ENCODE data around the gene CITED4. TPM values are rescaled to one million over a fixed set of nuclear protein-coding genes. Genes with fewer than 3 reads are reported as not detected.
"Not testable (repeated sequence)": the region's sequence is repeated elsewhere in the genome, so short reads cannot be mapped to it uniquely, and the experiment has no call there.

CITED4 gene
- total RNA-seq, 2 experiments from 2014 or later = 13.1 to 15.0 TPM

- no peak for ATAC-seq (ENCODE audit: low read depth)
- POLR2A ChIA-PET = no interaction called here
Measured at GRCh38 chr1:40895601-40896000, 33.4 kb upstream of the CITED4 start.

DNA sequence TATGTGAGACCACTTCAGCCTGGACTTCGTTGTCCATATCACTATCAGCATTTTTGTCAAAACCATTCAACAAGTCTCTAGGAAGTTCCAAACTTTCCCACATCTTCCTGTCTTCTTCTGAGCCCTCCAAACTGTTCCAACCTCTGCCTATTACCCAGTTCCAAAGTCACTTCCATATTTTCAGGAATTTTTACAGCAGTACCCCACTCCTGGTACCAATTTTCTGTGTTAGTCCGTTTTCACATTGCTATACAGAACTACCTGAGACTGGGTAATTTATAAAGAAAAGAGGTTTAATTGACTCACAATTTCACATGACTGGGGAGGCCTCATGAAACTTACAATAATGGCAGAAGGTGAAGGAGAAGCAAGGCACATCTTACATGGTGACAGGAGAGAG lies 32.7 kb upstream of the CITED4 start:
- ATAC-seq (ENCODE audit: low read depth); DNase-seq; H3K27ac Mint-ChIP-seq; H3K4me1 Mint-ChIP-seq; H3K4me3 Mint-ChIP-seq; POLR2A ChIA-PET; H3K27me3 Mint-ChIP-seq; H3K36me3 Mint-ChIP-seq: not testable (repeated sequence)
- H3K9me3 Mint-ChIP-seq = peaks cover 12% of the 10 kb centered on the region

More at GRCh38 chr1:40895601-40896000, 33.4 kb upstream of the CITED4 start:
- no peak for DNase-seq
- Mint-ChIP-seq H3K36me3 (peaks cover 6% of the 10 kb centered on the region), H3K27ac (no peak overlapping the region), H3K4me3 (no peak overlapping the region), H3K4me1 (peaks cover 2% of the 10 kb centered on the region), H3K27me3 (peaks cover 5% of the 10 kb centered on the region), H3K9me3 (peaks cover 12% of the 10 kb centered on the region)

DNA sequence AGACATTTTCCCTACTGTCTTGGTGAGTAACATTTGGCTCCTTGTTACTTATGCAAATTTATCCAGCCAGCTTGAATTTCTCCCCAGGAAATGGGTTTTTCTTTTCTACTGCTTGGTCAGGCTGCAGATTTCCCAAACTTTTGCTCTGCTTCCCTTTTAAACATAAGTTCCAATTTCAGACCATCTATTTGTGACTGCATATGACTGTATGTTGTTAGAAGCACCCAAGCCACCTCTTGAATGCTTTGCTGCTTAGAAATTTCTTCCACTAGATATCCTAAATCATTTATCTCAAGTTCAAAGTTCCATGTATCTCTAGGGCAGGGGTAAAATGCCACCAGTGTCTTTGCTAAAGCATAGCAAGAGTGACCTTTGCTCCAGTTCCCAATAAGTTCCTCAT lies 32.3 kb upstream of the CITED4 start:
- H3K4me1 Mint-ChIP-seq = peaks cover 2% of the 10 kb centered on the region
- H3K4me3 Mint-ChIP-seq = no peak overlapping the region
- DNase-seq (no peak), ATAC-seq (ENCODE audit: low read depth) (no peak)
- peaks cover 11% of the 10 kb centered on the region for H3K27me3 Mint-ChIP-seq
- peaks cover 12% of the 10 kb centered on the region for H3K9me3 Mint-ChIP-seq
- H3K36me3 Mint-ChIP-seq = peaks cover 6% of the 10 kb centered on the region
- H3K27ac Mint-ChIP-seq = no peak overlapping the region
- POLR2A ChIA-PET = no interaction called here

DNA sequence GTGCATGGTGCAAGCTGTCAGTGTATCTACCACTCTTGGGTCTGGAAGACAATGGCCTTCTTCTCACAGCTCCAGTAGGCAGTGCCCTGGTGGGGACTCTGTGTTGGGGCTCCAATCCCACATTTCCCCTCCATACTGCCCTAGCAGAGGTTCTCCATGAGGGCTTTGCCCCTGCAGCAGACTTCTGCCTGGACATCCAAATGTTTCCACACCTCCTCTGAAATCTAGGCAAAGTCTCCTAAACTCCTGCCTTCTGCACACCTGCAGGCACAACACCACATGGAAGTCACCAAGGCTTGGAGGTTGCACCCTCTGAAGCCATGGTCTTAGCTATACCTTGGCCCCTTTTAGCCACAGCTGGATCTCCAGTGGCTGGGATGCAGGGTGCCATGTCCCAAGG lies 31.8 kb upstream of the CITED4 start:
- ATAC-seq (ENCODE audit: low read depth) (no peak), DNase-seq (no peak)
- Mint-ChIP-seq H3K4me3 (no peak overlapping the region), H3K9me3 (peaks cover 12% of the 10 kb centered on the region), H3K4me1 (peaks cover 2% of the 10 kb centered on the region), H3K27me3 (peaks cover 15% of the 10 kb centered on the region), H3K36me3 (peaks cover 6% of the 10 kb centered on the region), H3K27ac (no peak overlapping the region)
- POLR2A ChIA-PET = no interaction called here

GRCh38 chr1:40892354-40892753 lies 30.2 kb upstream of the CITED4 start:
- Mint-ChIP-seq H3K27me3 (peaks cover 29% of the 10 kb centered on the region), H3K4me3 (no peak overlapping the region), H3K9me3 (peaks cover 9% of the 10 kb centered on the region), H3K4me1 (no peaks in the 10 kb centered on the region), H3K36me3 (peaks cover 4% of the 10 kb centered on the region), H3K27ac (no peak overlapping the region)
- DNase-seq (no peak), ATAC-seq (ENCODE audit: low read depth) (no peak)
- POLR2A ChIA-PET = no interaction called here

- Mint-ChIP-seq H3K4me1 (peaks cover 5% of the 10 kb centered on the region), H3K27me3 (peaks cover 44% of the 10 kb centered on the region), H3K27ac (no peak overlapping the region), H3K9me3 (peaks cover 9% of the 10 kb centered on the region), H3K36me3 (peaks cover 4% of the 10 kb centered on the region), H3K4me3 (no peak overlapping the region)
- POLR2A ChIA-PET = no interaction called here
- DNase-seq (no peak), ATAC-seq (ENCODE audit: low read depth) (no peak)
Measured at GRCh38 chr1:40890771-40891170, 28.6 kb upstream of the CITED4 start.

- Mint-ChIP-seq H3K36me3 (no peaks in the 10 kb centered on the region), H3K9me3 (no peaks in the 10 kb centered on the region), H3K4me1 (peaks cover 9% of the 10 kb centered on the region), H3K27ac (no peak overlapping the region), H3K27me3 (peaks cover 67% of the 10 kb centered on the region), H3K4me3 (no peak overlapping the region)
- ATAC-seq (ENCODE audit: low read depth) = no peak
- POLR2A ChIA-PET = no interaction called here
- no peak for DNase-seq
Measured at GRCh38 chr1:40887652-40888051, 25.5 kb upstream of the CITED4 start.

GRCh38 chr1:40887012-40887378 lies 24.8 kb upstream of the CITED4 start:
- Mint-ChIP-seq H3K27me3 (peaks cover 69% of the 10 kb centered on the region), H3K27ac (no peak overlapping the region), H3K4me3 (no peak overlapping the region), H3K4me1 (peaks cover 9% of the 10 kb centered on the region), H3K9me3 (no peaks in the 10 kb centered on the region), H3K36me3 (no peaks in the 10 kb centered on the region)
- ATAC-seq (ENCODE audit: low read depth) (no peak), DNase-seq (no peak)
- POLR2A ChIA-PET = interaction anchor here (1.0 kb wide), 1 partner anchor 13 kb away, joined by 3 read pairs; no protein-coding TSS in a partner anchor

- POLR2A ChIA-PET = interaction anchor here (1.0 kb wide), 1 partner anchor 12 kb away, joined by 3 read pairs; no protein-coding TSS in a partner anchor
- no peak for ATAC-seq (ENCODE audit: low read depth)
- no peak overlapping the region for H3K4me3 Mint-ChIP-seq
- no peaks in the 10 kb centered on the region for H3K9me3 Mint-ChIP-seq
- peaks cover 71% of the 10 kb centered on the region for H3K27me3 Mint-ChIP-seq
- H3K27ac Mint-ChIP-seq = no peak overlapping the region
- H3K36me3 Mint-ChIP-seq = no peaks in the 10 kb centered on the region
- H3K4me1 Mint-ChIP-seq = peaks cover 9% of the 10 kb centered on the region
- DNase-seq = no peak
Measured at GRCh38 chr1:40886318-40887011, 24.3 kb upstream of the CITED4 start.

DNA sequence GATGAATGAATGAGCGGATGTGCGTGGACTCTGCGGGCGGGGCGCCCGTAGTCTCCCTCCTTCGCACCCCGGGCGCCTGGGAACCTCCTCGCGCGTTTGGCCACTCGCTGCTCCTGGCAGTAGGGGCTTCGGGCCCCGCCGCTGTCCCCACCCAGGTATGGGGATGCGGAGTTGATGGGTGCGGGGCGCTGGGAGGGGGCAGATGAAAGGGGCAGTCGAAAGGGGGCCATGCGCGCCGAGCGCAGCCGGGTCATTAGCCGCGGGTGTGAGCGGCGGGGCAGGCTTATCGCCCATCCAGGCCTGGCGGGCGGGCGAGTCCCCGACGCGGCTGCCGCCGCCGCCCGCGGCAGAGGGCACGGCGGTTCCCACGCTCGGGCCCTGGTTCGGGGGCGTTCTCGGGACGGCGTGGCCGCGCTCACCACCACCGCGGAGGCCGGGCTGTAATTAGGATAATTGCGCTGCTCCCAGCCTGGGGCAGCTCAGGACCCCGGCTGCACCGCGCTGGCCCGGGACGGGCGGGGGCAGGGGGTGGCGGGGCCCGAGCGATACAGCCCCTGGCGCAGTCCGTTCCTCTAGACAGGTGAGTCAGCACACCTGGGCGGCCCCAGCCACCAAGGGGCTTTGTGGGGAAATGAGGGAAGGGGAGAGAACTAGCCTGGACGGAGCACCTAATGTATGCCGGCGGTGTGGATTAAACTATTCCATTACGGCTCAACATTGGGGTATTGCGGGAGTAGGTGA lies 22.1 kb upstream of the CITED4 start:
- H3K4me3 Mint-ChIP-seq = peak overlapping the region; percentile 29
- no peaks in the 10 kb centered on the region for H3K9me3 Mint-ChIP-seq
- POLR2A ChIA-PET = no interaction called here
- H3K27ac Mint-ChIP-seq = no peak overlapping the region
- H3K4me1 Mint-ChIP-seq = peaks cover 9% of the 10 kb centered on the region
- no peaks in the 10 kb centered on the region for H3K36me3 Mint-ChIP-seq
- H3K27me3 Mint-ChIP-seq = peaks cover 66% of the 10 kb centered on the region
- no peak for DNase-seq
- no peak for ATAC-seq (ENCODE audit: low read depth)

DNA sequence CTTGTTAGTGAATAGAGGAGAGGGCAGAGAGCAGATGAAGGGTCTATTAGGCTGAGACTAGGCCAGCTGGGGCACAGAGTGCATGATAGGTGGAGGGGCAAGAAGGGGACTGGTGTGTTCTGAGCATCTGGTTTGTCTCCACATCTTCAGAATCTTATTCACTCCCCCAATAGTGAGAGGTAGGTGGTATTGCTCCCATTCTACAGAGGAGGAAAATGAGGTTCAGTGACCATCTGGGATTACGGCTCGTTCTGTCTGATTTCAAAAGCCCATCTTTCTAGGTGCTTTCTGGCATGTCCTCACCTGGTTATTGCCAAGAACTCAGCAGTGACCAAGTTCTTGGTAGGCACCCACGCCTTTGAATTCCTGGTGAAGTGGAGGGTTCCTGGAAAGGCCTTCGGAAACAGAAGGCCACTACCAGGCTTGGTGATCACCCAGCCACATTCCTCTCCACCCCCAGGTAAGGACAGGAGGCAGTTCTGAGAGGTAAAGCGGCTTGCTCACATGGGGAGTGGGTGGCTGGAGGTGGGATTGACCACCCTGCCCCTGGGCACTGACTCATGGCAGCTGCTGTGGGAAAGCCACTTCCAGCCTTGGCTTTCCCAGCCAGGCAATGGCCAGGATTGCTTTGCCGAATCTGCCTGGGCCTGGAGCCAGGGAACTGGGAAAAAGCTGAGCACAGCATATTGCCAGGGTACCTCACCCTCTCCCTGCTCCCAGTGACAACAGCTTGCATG lies 18.8 kb upstream of the CITED4 start:
- Mint-ChIP-seq H3K4me1 (peaks cover 19% of the 10 kb centered on the region), H3K27me3 (peaks cover 41% of the 10 kb centered on the region), H3K36me3 (no peaks in the 10 kb centered on the region), H3K27ac (no peak overlapping the region), H3K4me3 (no peak overlapping the region), H3K9me3 (peaks cover 1% of the 10 kb centered on the region)
- ATAC-seq (ENCODE audit: low read depth) (no peak), DNase-seq (no peak)
- POLR2A ChIA-PET = no interaction called here

DNA sequence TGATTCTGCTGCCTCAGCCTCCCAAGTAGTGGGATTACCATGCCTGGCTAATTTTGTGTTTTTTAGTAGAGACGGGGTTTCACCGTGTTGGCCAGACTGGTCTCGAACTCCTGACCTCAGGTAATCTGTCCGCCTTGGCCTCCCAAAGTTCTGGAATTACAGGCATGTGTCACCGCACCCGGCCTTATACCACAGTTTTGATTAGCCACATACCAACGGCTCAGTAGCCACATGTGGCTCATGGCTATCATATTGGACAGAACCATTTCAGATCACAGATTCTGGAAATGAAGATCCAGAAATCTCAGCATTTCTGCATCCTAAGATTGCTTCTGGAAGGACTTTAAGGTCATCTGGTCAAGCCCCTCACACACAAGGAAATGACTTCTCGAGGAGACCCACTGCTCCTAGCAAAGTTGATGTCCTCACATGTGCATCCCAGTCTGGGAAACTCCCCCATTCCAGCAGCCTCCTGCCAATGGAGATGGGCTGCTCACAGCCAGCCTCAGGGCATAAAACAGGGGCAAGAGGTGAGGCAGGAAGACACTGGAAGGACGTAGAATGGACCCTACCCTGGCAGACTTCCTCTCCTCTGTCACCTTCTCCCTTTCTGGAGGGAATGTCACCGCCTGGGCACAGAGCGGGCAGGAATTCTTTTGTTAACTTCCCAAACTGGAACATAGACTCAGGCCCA lies 17.5 kb upstream of the CITED4 start:
- ATAC-seq (ENCODE audit: low read depth) (no peak), DNase-seq (no peak)
- H3K27ac Mint-ChIP-seq = no peak overlapping the region
- H3K36me3 Mint-ChIP-seq = peaks cover 3% of the 10 kb centered on the region
- peaks cover 27% of the 10 kb centered on the region for H3K4me1 Mint-ChIP-seq
- peaks cover 3% of the 10 kb centered on the region for H3K9me3 Mint-ChIP-seq
- peaks cover 28% of the 10 kb centered on the region for H3K27me3 Mint-ChIP-seq
- no peak overlapping the region for H3K4me3 Mint-ChIP-seq
- POLR2A ChIA-PET = interaction anchor here (0.6 kb wide), 1 partner anchor 783 kb away, joined by 3 read pairs; the partner anchor contains the start of gene PPT1

GRCh38 chr1:40878906-40879305 lies 16.7 kb upstream of the CITED4 start:
- Mint-ChIP-seq H3K9me3 (peaks cover 3% of the 10 kb centered on the region), H3K36me3 (peaks cover 3% of the 10 kb centered on the region), H3K27ac (no peak overlapping the region), H3K4me1 (peaks cover 29% of the 10 kb centered on the region), H3K27me3 (peaks cover 24% of the 10 kb centered on the region), H3K4me3 (no peak overlapping the region)
- DNase-seq (no peak), ATAC-seq (ENCODE audit: low read depth) (no peak)
- POLR2A ChIA-PET = no interaction called here

Measured in activated naive CD8-positive, alpha-beta T cell treated with anti-CD3 and anti-CD28 coated beads, Interleukin-2, amount 10 ng/mL, durations not matched to agents 7 days and 5 days (primary cell).